Tibial artery (tissue), 4 donors: ENCODE results near the gene CRACR2B.

Experiments used
- DNase-seq, 2 donors: peaks; one replicate each; pipeline ENCODE4 v3.0.0-alpha.2; 2019
- H3K27ac ChIP-seq, 2 donors: fragments of 200-600 bp; sonication (generic) in 1 of 2; 1 replicate in 1 of 2; 2 replicates in 1 of 2; pipeline ENCODE4 v1.5.1; 2018 to 2019; ENCODE audit warnings: mild to moderate bottlenecking in 1 of 2
- H3K27me3 ChIP-seq, 2 donors: fragments of 200-600 bp; sonication (generic) in 1 of 2; one replicate each; pipeline versions ENCODE4 v1.5.1 to v1.6.0; 2016 to 2019
- H3K36me3 ChIP-seq, 3 donors: fragments of 200-600 bp; sonication (generic) in 2 of 3; one replicate each; pipeline ENCODE4 v1.5.1; 2016 to 2019; ENCODE audit warnings: mild to moderate bottlenecking in 2 of 3
- H3K4me1 ChIP-seq, 4 donors: fragments of 200-600 bp; sonication (generic) in 2 of 4; 1 replicate in 3 of 4; 2 replicates in 1 of 4; pipeline ENCODE4 v1.5.1; 2016 to 2019
- H3K4me3 ChIP-seq, 2 donors: fragments of 200-600 bp; sonication (generic) in 1 of 2; 1 replicate in 1 of 2; 2 replicates in 1 of 2; pipeline ENCODE4 v1.5.1; 2018 to 2019; ENCODE audit warnings: mild to moderate bottlenecking in 2 of 2
- H3K9me3 ChIP-seq, 3 donors: fragments of 200-600 bp; sonication (generic) in 1 of 3; one replicate each; pipeline ENCODE4 v1.5.1; 2016 to 2019
- intact Hi-C: fragments of 100-400 bp; cut with DNase I; formaldehyde crosslinking; loops from one replicate; pipeline ENCODE4 v1.15.0; 2023; ENCODE audit warnings: low total_unique reads
- TF ChIP-seq, protein P1 (sequence below), 2 experiments: fragments of 200-600 bp in 1 of 2; fragments of 450-650 bp in 1 of 2; IDR thresholded peaks; one replicate each; pipeline ENCODE4 v1.5.1; 2017 to 2019; ENCODE audit warnings: antibody characterized with exemption in 2 of 2, mild to moderate bottlenecking in 1 of 2, moderate library complexity in 1 of 2

CRACR2B gene

DNA sequence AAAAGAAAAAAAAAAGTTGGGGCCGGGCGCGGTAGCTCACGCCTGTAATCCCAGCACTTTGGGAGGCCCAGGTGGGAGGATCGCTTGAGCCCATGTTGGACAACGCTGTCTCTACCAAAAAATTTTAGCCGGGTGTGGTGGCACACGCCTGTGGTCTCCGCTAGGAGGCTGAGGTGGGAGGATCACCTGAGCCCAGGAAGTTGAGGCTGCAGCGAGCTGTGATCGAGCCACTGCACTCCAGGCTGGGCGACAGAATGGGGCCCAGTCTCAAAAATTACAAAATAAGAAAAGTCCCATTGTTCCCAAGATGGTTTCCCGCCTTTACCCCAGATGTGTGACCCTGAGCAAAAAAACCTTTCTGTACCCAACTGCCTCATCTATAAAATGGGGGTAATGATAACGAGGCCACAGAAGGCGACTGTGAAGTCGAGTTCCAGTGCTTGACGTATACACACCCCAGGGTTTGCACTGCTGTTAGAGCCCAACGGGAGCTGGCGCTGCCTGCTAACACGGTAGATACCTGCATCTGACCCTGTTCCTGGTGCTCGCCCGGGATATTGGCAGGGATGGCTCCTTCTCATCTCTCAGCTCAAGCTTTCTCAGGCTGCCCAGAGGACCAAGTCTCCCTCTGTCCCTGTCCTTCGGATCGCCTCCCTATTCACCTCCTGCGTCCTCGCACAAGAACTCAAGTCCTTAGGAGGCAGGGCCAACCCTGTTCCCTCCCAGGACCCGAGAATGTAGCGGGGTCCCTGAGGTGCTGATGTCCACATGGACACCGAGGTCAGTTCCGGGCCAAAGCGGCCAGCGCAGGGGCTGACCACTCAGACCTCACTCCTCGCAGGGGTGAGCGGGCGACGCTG is 19.1 kb upstream of the CRACR2B start:
- intact Hi-C loops: loop anchor here (5.0 to 10.0 kb wide), 2 partner anchors 34 to 234 kb away; partner anchors contain the start of genes PHRF1, POLR2L and TSPAN4

DNA sequence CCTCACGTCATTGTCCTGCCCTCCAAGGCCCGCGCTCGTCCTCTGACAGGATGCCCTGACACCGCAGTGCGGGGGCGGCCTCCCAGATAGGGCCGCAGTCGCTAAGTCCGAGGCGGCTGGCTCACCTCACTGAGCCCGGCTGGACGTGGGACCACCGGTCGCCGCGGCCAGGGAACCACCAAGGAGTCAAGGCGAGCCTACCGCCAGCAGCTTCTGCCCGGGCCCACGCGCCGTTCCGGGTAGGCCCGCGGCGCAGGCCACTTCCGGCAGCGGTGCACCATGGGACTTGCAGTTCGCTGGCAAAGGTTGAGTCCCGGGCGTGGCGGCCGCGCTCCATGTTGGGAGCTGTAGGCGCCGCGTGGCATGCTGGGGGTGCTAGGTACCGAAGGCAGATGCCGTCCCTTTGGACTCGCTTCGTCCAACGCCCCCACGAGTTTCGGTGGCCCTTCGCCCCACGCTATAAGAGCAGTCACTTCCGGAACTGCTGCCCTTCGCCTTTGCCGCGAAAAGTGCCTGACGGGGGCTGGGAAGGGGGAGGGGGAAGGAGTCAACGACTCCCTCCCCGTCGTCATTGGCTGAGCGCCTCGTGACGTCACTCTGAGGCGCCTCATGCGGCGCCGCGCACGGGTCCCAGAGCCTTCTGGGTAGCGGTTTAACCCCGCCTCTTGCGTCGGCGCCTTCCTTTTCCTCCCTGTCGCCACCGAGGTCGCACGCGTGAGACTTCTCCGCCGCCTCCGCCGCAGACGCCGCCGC is 18.3 kb upstream of the CRACR2B start, which contains the start of gene RPLP2:
Gene RPLP2, plus strand, starts transcription at position 681 of the 753 bp plus-strand sequence. CDS start 268 bp downstream, outside the sequence.
- peaks cover 26 to 30% (median 29%) of the 10 kb centered on the region in 3 donors for H3K36me3 ChIP-seq
- peak within 1 kb of the TSS; percentile 86 to 90 for H3K4me3 ChIP-seq
- intact Hi-C loops: loop anchor here (5.0 to 10.0 kb wide), 2 partner anchors 33 to 235 kb away; partner anchors contain the start of genes PHRF1, POLR2L and TSPAN4
- H3K4me1 ChIP-seq: peaks cover 0 to 45% (median 34%) of the 10 kb centered on the region in 4 donors
- DNase-seq: peak; percentile 98
- TF ChIP-seq, protein P1, sequence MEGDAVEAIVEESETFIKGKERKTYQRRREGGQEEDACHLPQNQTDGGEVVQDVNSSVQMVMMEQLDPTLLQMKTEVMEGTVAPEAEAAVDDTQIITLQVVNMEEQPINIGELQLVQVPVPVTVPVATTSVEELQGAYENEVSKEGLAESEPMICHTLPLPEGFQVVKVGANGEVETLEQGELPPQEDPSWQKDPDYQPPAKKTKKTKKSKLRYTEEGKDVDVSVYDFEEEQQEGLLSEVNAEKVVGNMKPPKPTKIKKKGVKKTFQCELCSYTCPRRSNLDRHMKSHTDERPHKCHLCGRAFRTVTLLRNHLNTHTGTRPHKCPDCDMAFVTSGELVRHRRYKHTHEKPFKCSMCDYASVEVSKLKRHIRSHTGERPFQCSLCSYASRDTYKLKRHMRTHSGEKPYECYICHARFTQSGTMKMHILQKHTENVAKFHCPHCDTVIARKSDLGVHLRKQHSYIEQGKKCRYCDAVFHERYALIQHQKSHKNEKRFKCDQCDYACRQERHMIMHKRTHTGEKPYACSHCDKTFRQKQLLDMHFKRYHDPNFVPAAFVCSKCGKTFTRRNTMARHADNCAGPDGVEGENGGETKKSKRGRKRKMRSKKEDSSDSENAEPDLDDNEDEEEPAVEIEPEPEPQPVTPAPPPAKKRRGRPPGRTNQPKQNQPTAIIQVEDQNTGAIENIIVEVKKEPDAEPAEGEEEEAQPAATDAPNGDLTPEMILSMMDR (IDR thresholded peaks at IDR 0.05): peak in 1 of 2 experiments; percentile 3
- no peaks in the 10 kb centered on the region for H3K27me3 ChIP-seq
- peak within 1 kb of the TSS; percentile 94 to 98 for H3K27ac ChIP-seq
- no peaks in the 10 kb centered on the region for H3K9me3 ChIP-seq

More for the DNA sequence above, 19.1 kb upstream of the CRACR2B start:
- DNase-seq: no peak
- Histone ChIP-seq H3K27me3 (no peaks in the 10 kb centered on the region), H3K9me3 (no peaks in the 10 kb centered on the region), H3K36me3 (peaks cover 24 to 25% (median 25%) of the 10 kb centered on the region in 3 donors), H3K4me1 (peaks cover 0 to 51% (median 42%) of the 10 kb centered on the region in 4 donors), H3K4me3 (peak overlapping the region; percentile 86 to 90), H3K27ac (peak overlapping the region; percentile 94 to 98)
- TF ChIP-seq, protein P1 (IDR thresholded peaks at IDR 0.05): no peak

- peaks cover 26 to 33% (median 29%) of the 10 kb centered on the region in 3 donors for H3K36me3 ChIP-seq
- peak overlapping the region; percentile 86 to 90 for H3K4me3 ChIP-seq
- no peaks in the 10 kb centered on the region for H3K9me3 ChIP-seq
- H3K27ac ChIP-seq: peak overlapping the region; percentile 94 to 98
- peaks cover 0 to 38% (median 30%) of the 10 kb centered on the region in 4 donors for H3K4me1 ChIP-seq
- DNase-seq: no peak
- intact Hi-C loops: no loop called here
- H3K27me3 ChIP-seq: no peaks in the 10 kb centered on the region
- TF ChIP-seq, protein P1 (IDR thresholded peaks at IDR 0.05): no peak
These were observed 17.6 kb upstream of the CRACR2B start for GRCh38 chr11:810040-810567.

- intact Hi-C loops: no loop called here
- Histone ChIP-seq H3K4me1 (peaks cover 0 to 33% (median 28%) of the 10 kb centered on the region in 4 donors), H3K4me3 (no peak overlapping the region)
These were observed 16.1 kb upstream of the CRACR2B start for GRCh38 chr11:811446-812245.

More at GRCh38 chr11:811446-812245, 16.1 kb upstream of the CRACR2B start:
- no peak for DNase-seq
- TF ChIP-seq, protein P1 (IDR thresholded peaks at IDR 0.05): no peak
- Histone ChIP-seq H3K9me3 (no peaks in the 10 kb centered on the region), H3K27me3 (no peaks in the 10 kb centered on the region), H3K36me3 (peaks cover 26 to 35% (median 29%) of the 10 kb centered on the region in 3 donors), H3K27ac (no peak overlapping the region)
